Stimulated activated CD8-positive, alpha-beta memory T cell treated with anti-CD3 and anti-CD28 coated beads, Interleukin-4, amount 100 ng/mL, for 4 hours (primary cell): ENCODE results near the gene TMEM181.
"Not testable (repeated sequence)": the region's sequence is repeated elsewhere in the genome, so short reads cannot be mapped to it uniquely, and the experiment has no call there.

Experiments
- DNase-seq, 2 donors: peaks; one replicate each; pipeline ENCODE4 v3.0.0-alpha.2; 2020; ENCODE audit warnings: low read depth in 2 of 2, low spot score in 1 of 2

Gene TMEM181

DNA sequence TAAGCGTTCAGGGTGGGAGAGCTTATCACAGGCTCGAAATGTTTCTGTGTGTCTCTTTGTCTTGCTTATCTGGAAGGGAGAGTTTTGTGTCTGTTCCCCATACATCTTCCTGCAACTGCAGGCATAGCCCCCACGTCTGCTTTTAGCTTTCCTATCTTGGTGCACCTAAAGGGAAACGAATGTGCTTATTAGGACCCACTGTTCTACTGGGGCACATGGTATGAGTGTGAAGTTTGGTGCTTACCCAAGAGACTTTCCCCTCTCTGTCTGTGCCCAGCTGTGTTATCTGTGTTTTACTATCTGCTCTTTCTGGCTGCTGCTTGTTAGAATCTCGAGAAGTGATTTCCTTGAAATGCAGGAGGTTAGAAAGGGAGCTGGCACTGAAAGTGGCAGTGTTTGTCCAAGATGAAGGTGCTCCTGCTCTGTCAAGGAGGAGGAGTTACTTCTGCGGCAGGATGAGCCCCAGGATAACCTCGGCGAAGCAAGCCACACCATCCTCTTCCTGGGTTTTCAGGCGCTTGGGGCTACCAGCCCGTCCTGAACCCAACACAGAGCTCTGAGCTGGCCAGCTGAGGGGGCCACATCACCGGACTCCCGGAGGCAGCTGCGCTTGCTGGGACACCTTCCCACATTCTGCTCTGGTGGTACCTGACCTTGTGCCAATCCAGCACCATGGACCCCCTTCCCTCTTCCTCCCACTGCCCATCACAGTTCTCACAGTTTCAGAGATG lies 61.2 kb downstream of the TMEM181 start:
- DNase-seq = no peak

DNA sequence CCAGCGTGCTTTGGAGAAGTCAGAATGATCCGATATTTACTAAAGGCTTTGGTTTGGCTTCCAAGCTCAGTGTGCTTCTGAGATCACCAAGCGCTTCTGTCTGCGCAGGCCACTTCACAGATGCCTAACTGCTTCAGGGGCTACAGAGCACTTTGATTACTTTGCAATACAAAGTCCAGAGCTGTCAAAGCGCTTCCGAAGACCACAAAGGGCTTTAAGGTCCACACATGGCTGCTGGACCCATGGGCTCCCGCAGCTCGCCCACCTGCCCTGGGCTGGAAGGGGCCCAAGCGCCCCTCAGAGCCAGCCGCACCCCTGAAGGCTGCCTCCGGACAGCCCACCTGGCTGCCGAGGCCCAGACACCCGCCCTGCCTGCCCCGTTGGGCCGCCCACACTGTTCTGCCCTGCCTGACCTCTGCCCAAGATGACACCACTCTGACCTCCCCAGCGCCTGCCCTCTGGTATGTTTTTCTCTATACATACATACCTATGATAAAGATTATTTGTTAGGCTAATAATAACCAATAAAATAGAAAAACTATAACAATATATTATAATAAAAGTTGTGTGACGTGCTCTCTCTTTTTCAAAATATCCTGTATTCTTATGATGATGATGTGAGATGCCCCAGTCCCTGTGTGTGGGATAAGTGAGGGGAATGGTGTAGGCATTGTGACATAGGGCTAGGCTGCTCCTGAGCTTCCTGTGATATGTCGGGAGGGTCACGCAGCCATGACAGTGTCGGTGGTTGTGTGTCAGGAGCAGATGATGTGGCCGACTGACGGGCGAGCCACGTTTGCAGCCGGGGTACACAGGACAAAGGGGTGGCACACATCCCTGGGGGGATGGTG lies 62.0 kb downstream of the TMEM181 start:
- no peak for DNase-seq

DNA sequence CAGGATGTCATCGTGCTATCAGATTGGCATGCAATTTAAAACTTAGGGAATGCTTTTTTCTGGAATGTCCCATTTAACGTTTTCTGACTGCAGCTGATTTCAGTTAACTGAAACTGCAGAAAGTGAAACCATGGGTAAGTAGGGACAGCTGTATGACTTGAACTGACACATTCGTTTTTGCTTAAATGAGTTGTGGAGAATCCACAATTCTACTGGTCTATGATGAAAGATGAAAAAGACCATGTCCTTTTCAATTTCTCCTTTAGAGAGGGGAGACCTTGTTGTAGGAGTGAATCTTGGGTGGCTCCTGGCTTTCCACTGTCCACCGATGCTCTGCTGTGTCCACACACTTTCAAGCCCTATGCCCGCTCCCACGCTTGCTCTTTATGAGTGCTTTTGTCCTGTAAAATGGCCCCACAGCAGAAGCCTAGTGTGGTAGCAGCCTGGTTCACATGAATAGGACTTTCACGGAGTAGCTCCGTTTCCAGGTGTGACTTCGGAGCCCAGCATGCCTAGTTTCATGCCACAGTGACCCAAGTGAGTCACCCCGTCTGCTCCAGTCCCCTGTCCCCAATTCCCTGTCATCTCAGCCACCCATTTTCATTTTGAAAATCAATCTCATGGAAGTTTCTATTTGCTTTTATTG lies 62.8 kb downstream of the TMEM181 start:
- no peak for DNase-seq

DNA sequence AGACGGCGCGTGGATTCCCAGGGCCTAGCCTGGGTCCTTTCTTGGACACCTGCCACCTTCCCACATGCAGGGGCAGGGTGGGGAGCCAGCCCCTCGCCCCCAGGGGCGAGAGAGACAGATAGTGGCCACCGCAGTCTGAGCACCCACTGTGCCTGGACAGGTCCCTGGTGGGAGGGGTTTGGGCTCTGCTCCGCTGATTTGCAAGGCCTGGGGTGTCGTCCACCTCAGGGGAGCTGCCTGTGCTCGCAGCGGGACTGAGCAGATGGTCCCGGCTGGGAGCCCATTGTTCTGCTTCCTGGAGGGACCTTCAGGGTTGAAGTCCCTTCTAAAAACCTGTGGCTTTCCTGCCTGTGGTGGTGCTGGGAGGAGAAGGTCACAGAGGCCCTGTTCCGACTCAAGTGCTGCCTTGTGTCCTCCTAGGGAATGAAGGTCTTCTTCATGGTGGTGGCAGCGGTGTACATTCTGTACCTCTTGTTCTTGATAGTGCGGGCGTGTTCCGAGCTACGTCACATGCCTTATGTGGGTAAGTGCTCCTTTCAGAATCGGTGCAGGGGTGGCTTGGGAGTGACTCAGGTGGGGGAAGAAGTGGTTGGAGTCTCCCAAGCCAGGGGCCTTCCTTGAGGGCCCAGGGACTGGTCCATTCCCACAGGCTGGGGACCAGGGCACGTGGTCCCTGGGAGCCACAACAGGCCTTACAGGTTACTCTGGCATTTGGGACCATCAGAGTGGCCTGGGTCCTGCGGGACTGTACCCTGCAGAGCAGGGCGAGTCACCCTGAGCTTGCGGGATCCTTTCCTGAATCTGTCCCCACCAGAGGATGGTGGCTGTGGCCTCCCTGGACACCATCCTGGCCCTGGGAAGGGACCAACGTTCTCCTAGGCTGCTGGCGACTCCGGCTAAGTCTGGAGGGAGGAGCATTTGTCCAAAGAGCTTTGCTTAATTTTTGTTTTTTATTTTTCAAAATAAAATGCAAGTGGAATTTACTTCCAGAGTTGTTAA lies 65.1 kb downstream of the TMEM181 start:
- DNase-seq = no peak

DNA sequence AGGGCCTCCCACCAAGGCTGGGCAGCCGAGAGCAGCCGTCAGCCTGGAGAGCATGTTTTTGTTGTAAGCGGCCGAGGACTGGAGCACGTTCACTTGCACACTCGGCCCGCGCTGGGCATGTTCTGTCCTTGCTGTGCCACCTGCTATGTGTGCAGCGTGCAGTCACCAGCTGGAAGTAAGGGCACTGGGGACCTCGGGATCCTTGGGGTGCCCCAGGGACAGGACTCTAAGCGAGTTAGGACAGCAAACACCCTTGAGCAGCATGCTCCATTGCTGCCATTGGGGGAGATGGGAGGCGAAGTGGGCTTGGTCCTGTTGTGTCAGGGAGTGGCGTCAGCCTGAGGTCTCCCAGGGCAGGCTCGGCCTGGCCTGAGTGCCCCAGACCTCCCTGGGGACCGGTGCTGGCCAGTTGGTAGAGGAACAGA lies 66.0 kb downstream of the TMEM181 start:
- DNase-seq = no peak

DNA sequence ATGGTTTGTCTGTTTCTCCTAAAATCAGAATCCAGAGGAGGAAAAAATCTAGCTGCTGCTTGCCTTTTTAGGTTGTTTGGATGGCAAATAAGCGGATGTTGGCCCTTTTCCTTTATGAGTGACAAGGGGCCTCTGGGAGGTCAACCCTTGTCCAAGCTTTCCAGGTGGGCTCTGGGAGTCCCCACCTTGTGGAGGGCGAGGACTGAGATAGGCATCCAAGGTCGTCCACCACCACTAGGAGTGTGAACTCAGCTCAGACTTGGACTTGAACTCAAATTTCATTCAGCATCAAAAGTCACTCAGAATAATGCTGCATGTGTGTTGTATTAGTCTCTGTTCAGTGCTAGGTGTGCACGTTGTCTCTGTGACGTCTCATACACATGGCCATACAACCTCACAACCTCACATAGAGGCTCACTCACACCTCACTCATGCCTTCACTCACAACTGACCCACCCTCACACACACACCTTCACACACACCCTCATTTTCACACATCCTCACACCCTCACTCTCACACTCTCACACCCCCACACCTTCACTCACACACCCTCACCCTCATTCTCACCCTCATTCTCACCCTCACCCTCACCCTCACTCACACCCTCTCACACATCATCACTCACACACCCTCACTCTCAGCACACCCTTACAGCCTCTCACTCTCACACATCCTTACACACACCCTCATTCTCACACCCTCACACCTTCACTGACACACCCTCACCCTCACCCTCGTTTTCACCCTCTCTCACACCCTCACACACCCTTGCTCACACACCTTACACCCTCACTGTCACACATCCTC lies 66.7 kb downstream of the TMEM181 start:
- DNase-seq = no peak

DNA sequence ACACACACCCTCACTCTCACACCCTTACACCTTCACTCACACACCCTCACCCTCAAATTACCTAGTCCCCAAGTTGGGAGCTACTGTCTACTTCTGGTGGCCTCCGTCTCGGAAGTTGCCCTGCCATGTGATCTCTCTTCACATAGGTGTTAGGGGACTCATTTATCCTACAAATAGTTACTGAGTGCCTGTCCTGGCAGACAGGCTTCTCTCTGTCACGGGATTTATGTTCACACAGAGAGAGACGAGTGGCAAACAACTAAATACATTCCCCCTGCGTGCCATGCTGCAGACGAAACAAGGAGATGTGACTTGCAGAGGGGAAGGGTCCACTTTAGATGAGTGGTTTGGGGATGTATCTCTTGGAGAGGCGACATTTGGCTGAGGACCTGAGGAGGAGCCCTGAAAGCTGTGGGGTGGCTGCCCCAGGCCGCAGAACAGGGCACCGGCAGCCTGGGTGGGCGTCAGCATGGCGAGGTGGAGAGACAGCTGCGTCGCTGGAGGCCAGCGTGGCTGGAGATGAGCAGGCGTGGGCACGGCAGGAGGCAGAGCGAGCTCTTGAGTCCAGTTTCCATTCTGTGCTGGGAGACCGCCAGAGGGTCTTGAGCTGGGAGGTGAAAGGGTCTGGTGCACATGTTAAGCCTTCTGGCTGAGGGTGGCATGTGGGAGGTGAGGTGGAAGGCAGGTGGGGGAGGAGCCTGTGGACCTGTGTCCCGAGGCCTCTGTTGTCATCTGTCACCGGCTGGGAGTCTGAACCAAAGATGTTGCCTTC lies 67.5 kb downstream of the TMEM181 start:
- no peak for DNase-seq

DNA sequence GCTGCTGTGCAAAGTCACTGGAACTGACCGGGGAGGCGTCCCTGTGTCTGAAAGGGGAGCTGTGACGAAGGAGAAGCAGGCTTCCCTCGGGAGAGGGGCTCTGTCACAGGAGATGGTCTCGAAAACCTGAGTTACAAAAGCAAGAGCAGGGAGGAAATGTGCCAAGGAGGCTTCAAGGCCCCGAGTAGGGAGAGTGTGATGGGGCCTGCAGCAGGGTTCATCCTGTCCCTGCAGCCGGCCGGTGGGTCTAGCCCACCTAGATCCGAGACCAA lies 68.0 kb downstream of the TMEM181 start:
- no peak for DNase-seq

DNA sequence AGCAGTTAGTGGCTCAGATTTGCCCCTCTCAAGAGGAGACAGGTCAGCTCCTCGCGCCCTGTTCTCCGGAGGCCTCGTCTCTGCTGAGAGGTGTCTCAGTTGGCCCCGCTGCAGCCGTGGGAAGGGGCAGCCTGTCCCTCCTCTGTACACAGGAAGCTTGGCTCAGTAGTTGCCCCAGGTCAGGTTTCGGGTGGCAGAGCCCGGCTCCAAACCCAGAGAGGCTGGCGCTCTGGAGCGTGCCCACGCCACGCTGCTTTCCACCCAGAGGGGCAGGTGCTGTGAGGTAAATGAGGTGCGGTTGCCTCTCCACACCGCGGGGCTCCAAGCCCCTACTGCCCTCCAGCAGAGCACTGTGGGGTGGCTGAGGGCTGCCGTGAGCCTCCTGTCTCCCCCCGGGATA lies 68.7 kb downstream of the TMEM181 start:
- no peak for DNase-seq

DNA sequence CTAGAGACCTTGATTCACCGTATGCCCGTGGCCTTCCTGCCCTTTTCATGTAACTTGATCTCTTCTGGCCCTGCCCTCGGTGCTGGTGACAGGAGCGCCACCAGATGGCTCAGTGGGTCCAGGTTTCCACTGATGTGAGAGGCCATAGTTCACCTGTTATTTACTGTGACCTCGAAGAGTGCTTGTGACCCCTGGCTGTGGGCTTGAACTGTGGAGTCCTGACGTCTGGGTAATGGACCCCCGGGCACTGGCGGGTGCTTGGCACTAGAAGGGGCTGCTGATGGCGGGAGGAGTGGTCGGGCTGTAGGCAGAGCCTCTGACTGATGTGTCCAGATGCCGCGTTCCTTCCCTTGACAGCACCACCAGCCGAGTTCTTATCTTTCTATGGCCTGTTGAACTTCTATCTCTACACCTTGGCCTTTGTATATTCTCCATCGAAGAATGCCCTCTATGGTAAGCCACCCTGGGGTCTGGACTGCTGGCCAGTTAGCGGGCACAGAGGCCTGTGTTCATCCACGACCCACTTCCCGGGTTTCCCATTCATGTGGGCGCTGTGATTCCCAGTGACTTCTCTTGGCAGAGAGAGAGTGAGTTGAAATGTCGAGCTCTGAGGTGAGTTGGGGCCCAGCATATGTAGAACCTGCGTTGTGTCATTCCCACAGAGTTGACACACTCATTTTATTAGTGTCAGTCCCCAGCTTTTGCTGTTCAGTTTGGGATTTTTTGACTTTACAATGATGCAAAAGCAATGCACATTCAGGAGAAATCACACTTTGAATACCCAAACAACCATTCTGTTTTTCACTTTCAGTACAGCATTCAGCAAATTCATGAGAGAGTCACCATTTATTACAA lies 69.7 kb downstream of the TMEM181 start:
- no peak for DNase-seq

DNA sequence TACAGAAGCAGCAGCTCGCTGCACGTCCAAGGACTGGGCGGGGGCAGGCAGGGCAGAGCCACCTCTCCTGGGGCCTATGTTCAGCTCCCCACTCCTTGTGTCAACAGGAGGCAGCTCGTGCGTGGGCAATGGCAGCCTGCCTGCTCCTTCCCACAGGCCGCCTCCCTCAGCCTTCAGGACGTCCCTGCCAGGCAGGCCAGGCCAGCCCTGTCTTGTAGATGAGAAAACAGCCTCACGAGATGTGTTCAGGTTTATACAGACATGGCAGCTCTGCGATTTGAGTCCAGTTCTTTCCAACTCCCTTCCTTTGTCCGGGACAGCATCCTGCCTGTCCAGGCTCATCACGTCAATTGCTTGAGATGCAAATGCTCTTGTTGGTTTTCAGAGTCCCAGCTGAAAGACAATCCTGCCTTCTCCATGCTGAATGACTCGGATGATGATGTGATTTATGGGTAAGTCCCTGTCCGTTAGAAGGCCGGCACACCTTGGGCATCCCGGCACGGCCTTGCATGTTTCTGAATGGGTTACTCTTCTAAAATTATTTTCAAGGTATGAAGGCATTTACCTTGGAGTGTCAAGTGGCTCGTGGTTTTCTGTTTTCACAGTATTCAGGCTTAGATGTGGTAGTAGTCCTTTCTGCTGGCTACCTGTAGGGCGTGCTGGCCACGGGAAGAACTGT lies 71.2 kb downstream of the TMEM181 start:
- DNase-seq = no peak

DNA sequence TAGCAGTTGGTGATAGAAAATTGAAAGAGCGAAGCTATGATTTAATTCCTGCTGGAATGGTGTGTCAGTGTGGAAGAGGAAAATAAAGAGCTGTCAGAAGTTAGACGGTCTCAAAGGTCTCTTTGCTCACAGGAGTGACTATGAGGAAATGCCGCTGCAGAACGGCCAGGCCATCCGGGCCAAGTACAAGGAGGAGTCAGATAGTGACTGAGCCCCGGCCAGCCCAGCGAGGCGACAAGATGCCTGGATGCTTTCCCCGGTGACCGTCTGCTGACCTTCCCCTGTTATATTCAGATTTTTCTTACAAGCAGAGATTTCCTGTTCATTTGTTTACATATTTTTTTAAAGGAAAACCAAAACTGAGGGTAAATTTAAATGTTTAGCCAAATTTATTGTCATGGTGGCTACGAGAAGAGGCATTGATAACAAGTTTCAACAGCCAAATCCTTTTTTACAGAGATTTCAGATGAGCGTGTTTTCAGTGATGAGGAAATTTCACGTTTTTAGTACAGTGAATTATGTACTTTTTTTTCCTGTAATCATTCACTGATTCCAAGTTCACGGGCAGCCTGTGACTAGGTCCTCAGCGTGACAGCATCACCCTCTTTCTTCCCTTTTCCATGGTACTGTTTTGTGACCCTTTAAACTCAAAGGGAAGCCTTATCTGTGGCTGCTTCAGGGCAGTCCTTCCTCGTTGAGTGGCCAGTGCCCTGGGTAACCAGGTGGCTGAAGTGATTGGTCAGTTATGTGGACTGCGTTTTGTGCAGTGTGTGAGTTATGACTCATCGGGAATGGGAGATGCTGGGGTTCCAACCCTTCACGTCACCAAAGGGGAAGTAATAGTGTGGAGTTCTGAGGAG lies 72.0 kb downstream of the TMEM181 start:
- no peak for DNase-seq

DNA sequence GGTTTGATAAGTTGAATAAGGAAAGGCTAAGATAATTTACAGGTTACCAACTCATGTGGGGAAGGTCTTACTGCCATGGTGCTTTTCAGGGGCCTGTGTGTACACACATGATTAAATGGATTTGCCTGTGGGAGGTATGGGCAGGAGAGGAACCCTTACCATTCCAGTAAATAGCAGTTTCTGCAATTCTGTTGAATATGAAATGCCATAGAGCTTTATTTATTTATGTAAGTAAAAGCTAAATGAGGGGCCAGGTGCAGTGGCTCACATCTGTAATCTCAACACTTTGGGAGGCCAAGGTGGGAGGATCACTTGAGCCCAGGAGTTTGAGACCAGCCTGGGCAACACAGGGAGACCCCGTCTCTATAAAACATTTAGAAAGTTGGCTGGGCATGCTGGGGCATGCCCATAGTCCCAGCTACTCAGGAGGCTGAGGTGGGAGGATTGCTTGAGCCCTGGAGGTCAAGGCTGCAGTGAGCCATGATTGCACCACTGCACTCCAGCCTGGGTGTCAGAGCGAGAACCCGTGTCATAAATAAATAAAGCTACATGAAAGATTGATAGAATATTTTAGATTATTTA lies 72.7 kb downstream of the TMEM181 start:
- not testable (repeated sequence) for DNase-seq

DNA sequence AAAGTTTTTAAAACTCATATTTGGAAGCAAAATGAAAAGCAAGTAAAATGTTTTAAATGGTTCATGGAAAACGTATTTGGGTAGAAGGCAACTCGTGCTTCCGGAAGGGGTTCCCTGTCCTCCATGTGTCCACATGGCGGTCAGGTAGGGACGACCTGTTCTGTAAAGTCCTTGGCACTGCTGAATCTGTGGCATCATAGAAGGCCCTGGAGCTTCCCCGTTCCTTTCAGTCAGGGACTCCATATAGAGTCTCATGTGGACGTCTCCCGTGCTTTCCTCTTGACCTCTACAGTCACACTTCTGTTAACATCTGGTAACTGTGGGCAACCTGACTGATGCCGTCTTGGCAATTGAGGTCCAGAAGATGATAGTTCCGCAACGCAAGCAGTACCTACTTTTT lies 73.2 kb downstream of the TMEM181 start:
- DNase-seq = no peak

DNA sequence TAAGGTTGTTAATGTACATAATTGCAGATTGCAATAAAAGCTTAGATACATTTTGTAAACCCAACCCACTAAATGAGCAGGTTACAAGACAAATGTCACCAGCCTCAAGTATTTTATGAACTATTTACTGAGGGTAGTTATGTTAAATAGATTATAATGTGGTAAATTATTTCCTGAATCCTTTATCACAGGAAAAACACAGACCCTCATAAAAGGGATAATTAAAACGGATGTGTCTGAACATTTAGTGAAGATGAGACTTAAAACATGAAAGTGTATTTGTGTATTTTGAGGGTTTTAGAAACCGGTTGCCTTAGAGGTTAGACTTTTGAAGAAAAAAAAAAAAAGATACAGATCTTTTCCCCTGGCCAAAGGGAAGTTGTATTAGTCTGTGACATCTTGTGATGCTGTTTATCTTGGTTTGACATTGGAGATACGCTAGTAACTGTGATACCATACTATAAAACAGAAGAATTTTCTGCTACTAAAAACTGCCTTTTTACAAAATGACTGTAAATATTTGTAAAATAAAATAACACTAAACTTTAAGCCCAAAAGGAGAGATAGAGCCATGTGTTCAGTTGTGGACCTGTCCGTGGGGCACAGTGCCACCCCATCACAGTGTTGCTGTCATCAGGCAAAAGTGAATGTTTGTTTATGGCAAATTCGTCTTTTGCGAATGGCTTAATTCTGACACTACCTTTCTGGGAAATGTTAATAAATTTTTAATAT lies 75.0 kb downstream of the TMEM181 start:
- no peak for DNase-seq
